A549 (cell line): ENCODE data around the gene SPRTN. TPM values are rescaled to one million over a fixed set of nuclear protein-coding genes. Genes with fewer than 3 reads are reported as not detected.

Experiments
- ATAC-seq, 2 experiments: fragments of 200-7000 bp in 1 of 2; fragments of >200 bp in 1 of 2; cut with Nextera tagmentation in 1 of 2; cut with Tn5 transposase in 1 of 2; 3 replicates each; pipeline versions ENCODE4 v1.8.0 to v1.9.1; 2018 to 2020; ENCODE audit warnings: mild to moderate bottlenecking in 1 of 2, moderate library complexity in 1 of 2
- CTCF ChIA-PET: fragments of 300-600 bp; sonication (Branson Sonifier 250); formaldehyde crosslinking; extraction: SDS; loops from one replicate; lab custom pipeline; 2021; ENCODE audit warnings: antibody characterized with exemption, inconsistent platforms; lab: Yijun Ruan, JAX
- POLR2A ChIA-PET: fragments of 350-600 bp; formaldehyde crosslinking; extraction: SDS; loops from one replicate; lab custom pipeline; 2021; ENCODE audit warnings: antibody characterized with exemption, inconsistent platforms; lab: Yijun Ruan, JAX
- DNase-seq, 2 experiments: peaks; one replicate each; pipeline versions ENCODE4 v3.0.0 to v3.0.0-alpha.2; 2011 to 2016; ENCODE audit warnings: low read depth in 1 of 2, low spot score in 1 of 2
- FAIRE-seq: peaks from 2 replicates; lab custom pipeline; 2011; peaks lifted over from hg19 to GRCh38; lab: Jason Lieb, UNC
- H3K27ac ChIP-seq, 2 experiments: fragments of >200 bp; sonication (Bioruptor Twin); formaldehyde crosslinking; 3 replicates each; pipeline ENCODE4 v1.5.1; 2016 to 2017
- H3K4me1 ChIP-seq: fragments of >200 bp; sonication (Bioruptor Twin); formaldehyde crosslinking; 3 replicates; pipeline ENCODE4 v1.6.1; 2016
- H3K4me2 ChIP-seq: fragments of >200 bp; sonication (Bioruptor Twin); formaldehyde crosslinking; 3 replicates; pipeline ENCODE4 v1.6.1; 2016
- H3K4me3 ChIP-seq: fragments of >200 bp; sonication (Bioruptor Twin); formaldehyde crosslinking; 3 replicates; pipeline ENCODE4 v1.5.1; 2016
- H3K9me3 ChIP-seq: fragments of >200 bp; sonication (Bioruptor Twin); formaldehyde crosslinking; 3 replicates; pipeline ENCODE4 v1.6.1; 2016
- ATOH8 ChIP-seq: fragments of 250-450 bp; sonication (Bioruptor Pico); IDR thresholded peaks from 2 replicates; pipeline ENCODE4 v1.5.0; 2020; ENCODE audit warnings: low read depth, mild to moderate bottlenecking, moderate library complexity
- BHLHE40 ChIP-seq: IDR thresholded peaks from 2 replicates; pipeline ENCODE4 v1.6.1; 2012; ENCODE audit warnings: low read depth, low read length, inconsistent platforms
- CBX2 ChIP-seq: fragments of 200-600 bp; sonication (generic); IDR thresholded peaks from 2 replicates; pipeline ENCODE4 v1.6.1; 2016; ENCODE audit warnings: low read depth, mild to moderate bottlenecking, borderline replicate concordance
- CTCF ChIP-seq: fragments of >200 bp; sonication (Bioruptor Twin); formaldehyde crosslinking; IDR thresholded peaks from 3 replicates; pipeline ENCODE4 v1.5.1; 2016
- EHMT2 ChIP-seq: fragments of 200-600 bp; sonication (generic); IDR thresholded peaks from 2 replicates; pipeline ENCODE4 v1.6.1; 2016; ENCODE audit warnings: antibody characterized with exemption, low read depth, mild to moderate bottlenecking, moderate library complexity
- EP300 ChIP-seq, 2 experiments: fragments of >200 bp; sonication (Bioruptor Twin); formaldehyde crosslinking; IDR thresholded peaks; 2 replicates in 1 of 2; 3 replicates in 1 of 2; pipeline ENCODE4 v1.6.1; 2016 to 2017
- GATA3 ChIP-seq: IDR thresholded peaks from 2 replicates; pipeline ENCODE4 v1.6.1; 2012; ENCODE audit warnings: borderline replicate concordance
- HDAC2 ChIP-seq: fragments of 200-600 bp; sonication (generic); IDR thresholded peaks from 2 replicates; pipeline ENCODE4 v1.6.1; 2016
- HES2 ChIP-seq: fragments of >200 bp; sonication (Bioruptor Twin); formaldehyde crosslinking; IDR thresholded peaks from 2 replicates; pipeline ENCODE4 v1.6.1; 2016
- HOXA7 ChIP-seq: fragments of 250-450 bp; sonication (Bioruptor Pico); IDR thresholded peaks from 2 replicates; pipeline ENCODE4 v1.5.0; 2020; ENCODE audit warnings: mild to moderate bottlenecking, moderate library complexity
- JUN ChIP-seq, 2 experiments: fragments of >200 bp; sonication (Bioruptor Twin); formaldehyde crosslinking; IDR thresholded peaks; 2 replicates in 1 of 2; 3 replicates in 1 of 2; pipeline ENCODE4 v1.6.1; 2016 to 2017
- KDM1A ChIP-seq: fragments of 200-600 bp; sonication (generic); IDR thresholded peaks from 2 replicates; pipeline ENCODE4 v1.6.1; 2016; ENCODE audit warnings: low read depth, mild to moderate bottlenecking
- MAZ ChIP-seq: fragments of 150-350 bp; IDR thresholded peaks from 2 replicates; pipeline ENCODE4 v1.6.1; 2014; ENCODE audit warnings: antibody characterized with exemption, low read depth, low read length, borderline replicate concordance
- NR3C1 ChIP-seq: fragments of >200 bp; sonication (Bioruptor Twin); formaldehyde crosslinking; IDR thresholded peaks from 3 replicates; pipeline ENCODE4 v1.6.1; 2017
- PBX3 ChIP-seq: IDR thresholded peaks from 2 replicates; pipeline ENCODE4 v1.6.1; 2012
- POLR2A ChIP-seq: IDR thresholded peaks from 2 replicates; pipeline ENCODE4 v1.6.1; 2012; ENCODE audit warnings: mild to moderate bottlenecking, low read length
- RARB ChIP-seq: fragments of 250-450 bp; sonication (Bioruptor Pico); IDR thresholded peaks from 2 replicates; pipeline ENCODE4 v1.8.0; 2021; ENCODE audit warnings: mild to moderate bottlenecking, moderate library complexity
- RCOR1 ChIP-seq: fragments of 150-350 bp; IDR thresholded peaks from 2 replicates; pipeline ENCODE4 v1.6.1; 2014; ENCODE audit warnings: antibody characterized with exemption, low read length, low read depth
- RFX5 ChIP-seq: fragments of 450-650 bp; IDR thresholded peaks from 2 replicates; pipeline ENCODE4 v1.7.1; 2014; ENCODE audit warnings: antibody characterized with exemption, mild to moderate bottlenecking, moderate library complexity
- SMC3 ChIP-seq: fragments of >200 bp; sonication (Bioruptor Twin); formaldehyde crosslinking; IDR thresholded peaks from 3 replicates; pipeline ENCODE4 v1.6.1; 2018; ENCODE audit warnings: inconsistent platforms
- ZC3H11A ChIP-seq: fragments of 450-650 bp; IDR thresholded peaks from 2 replicates; pipeline ENCODE4 v1.6.1; 2014; ENCODE audit warnings: antibody characterized with exemption, mild to moderate bottlenecking
- ZSCAN20 ChIP-seq: fragments of 250-450 bp; sonication (Bioruptor Pico); IDR thresholded peaks from 2 replicates; pipeline ENCODE4 v1.8.0; 2022; ENCODE audit warnings: mild to moderate bottlenecking, moderate library complexity
- WGBS: methylation state at CpG from one replicate; pipeline ENCODE4 v1.1.6; 2017; ENCODE audit errors: missing lambda C conversion rate; 5-methylcytosine and 5-hydroxymethylcytosine counted together
- polyA plus RNA-seq, 4 experiments: library from polyadenylated mRNA; depleted of rRNA in 3 of 4; stranded (reverse); fragments of >200 nt; fragmentation: RNase III in 1 of 4; extraction: RNeasy Plus Mini Kit Qiagen cat#74134 plus additional on column Dnase treatment in 1 of 4; gene quantifications; 2 replicates in 3 of 4; 3 replicates in 1 of 4; pipeline ENCODE4 v1.2.3, GENCODE V29; 2011 to 2017

Gene SPRTN
- polyA plus RNA-seq, 2 of the 4 experiments (the other 2 are of a cell fraction) = 14.0 to 21.0 TPM

DNA sequence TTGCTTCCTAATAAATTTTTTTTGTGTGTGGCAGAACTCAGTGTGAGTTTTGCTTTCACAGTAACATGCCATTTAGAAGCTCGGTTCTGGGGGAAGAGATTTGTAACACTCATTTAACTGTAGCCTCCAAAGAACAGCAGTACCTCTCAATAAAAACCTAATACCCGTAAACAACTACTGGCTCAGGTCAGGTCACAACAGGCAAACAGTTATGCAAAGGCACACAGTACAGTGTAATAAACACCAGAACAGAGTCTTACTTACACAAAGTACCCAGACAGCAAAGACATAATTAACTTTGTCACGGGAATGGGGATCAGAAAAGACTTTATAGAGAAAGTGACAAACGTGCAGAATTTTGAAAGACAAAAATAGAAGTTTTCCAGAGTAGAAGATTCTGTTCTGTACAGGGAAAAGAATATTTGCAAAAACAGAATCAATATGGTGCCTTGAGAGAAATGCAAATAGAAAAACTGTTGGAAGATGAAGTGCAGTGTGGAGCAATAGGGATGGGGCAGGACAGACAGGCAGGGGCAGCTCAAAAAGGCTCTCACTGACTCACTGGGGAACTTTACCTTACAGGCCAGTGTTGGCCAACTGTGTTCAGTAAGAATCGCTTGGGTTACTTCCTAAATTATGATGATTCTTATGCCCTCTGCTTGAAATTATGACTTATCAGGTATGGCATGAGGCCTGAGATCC, 45.2 kb downstream of the SPRTN start:
- TF ChIP-seq HDAC2 (no peak), POLR2A (no peak), ZSCAN20 (CRISPR knock-in tag) (no peak)
- Histone ChIP-seq H3K9me3 (no peaks in the 10 kb centered on the region), H3K4me1 (peaks cover 86% of the 10 kb centered on the region), H3K27ac (peak overlapping the region; percentile 11 to 30; a peak in 3 of 6 replicates), H3K4me2 (peak overlapping the region; percentile 46), H3K4me3 (no peak overlapping the region)
- POLR2A ChIA-PET = interaction anchor here (1.5 kb wide), 1 partner anchor 12 kb away, joined by 3 read pairs; no protein-coding TSS in a partner anchor
- 57% methylated on average over 5 of the region's 5 CpGs for WGBS
- CTCF ChIA-PET = interaction anchor here (0.6 kb wide), 1 partner anchor 11 kb away, joined by 4 read pairs; no protein-coding TSS in a partner anchor
- DNase-seq = no peak
- ATAC-seq = peak; percentile 54 to 62; a peak in 5 of 6 replicates
- FAIRE-seq = no peak

DNA sequence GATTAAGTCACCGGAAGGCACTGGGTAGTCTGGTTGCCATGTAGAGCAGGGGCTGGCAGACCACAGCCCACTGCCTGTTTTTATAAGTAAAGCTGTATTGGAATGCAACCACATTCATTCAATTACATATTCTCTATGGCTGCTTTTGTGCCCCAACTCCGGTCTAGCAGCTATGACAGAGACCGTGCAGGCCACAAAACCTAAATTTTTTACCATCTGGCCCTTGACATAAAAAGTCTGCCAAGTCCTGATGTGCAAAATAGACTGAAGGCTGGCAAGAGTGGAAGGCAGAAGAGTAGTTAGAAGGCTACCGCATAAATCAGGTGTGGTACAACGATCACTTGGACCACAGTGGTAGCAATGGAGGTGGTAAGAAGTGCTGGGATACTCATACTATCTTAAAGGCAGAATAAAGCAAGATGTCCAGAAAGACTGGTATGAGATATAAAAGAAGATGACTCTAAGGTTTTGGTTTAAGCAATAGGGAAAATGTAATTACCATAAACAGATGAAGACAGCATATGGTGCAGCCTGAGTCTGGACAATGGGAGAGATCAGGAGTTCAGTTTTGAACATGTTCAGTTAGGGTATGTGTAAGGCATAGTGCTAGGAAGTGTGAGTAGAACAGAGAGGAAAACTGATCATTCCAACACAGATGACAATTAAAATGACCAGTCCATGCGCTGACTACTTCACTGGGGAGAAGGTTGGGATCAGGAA, 46.8 kb downstream of the SPRTN start:
- ChIA-PET POLR2A (interaction anchor here (1.2 kb wide), 1 partner anchor 36 kb away, joined by 3 read pairs; no protein-coding TSS in a partner anchor), CTCF (interaction anchor here (2.3 to 2.5 kb wide), 2 partner anchors 23 to 28 kb away, joined by 7 to 8 read pairs; no protein-coding TSS in a partner anchor)
- Histone ChIP-seq H3K4me1 (peaks cover 91% of the 10 kb centered on the region), H3K4me2 (peak overlapping the region; percentile 46), H3K4me3 (no peak overlapping the region), H3K9me3 (no peaks in the 10 kb centered on the region), H3K27ac (peak overlapping the region in 1 of 2 experiments; percentile 65; a peak in 3 of 6 replicates)
- ATAC-seq (peak; percentile 33 to 43; a peak in 3 of 6 replicates), DNase-seq (no peak), FAIRE-seq (no peak)
- TF ChIP-seq MAZ = no peak
- no peak for TF ChIP-seq JUN (IDR thresholded peaks at IDR 0.05)
- TF ChIP-seq EP300 (IDR thresholded peaks at IDR 0.05) = no peak
- TF ChIP-seq BHLHE40 = no peak
- TF ChIP-seq NR3C1 = no peak
- no peak for TF ChIP-seq RARB (CRISPR knock-in tag)
- TF ChIP-seq CTCF = no peak
- TF ChIP-seq CBX2 = no peak
- TF ChIP-seq HES2 = no peak
- TF ChIP-seq PBX3 = no peak
- TF ChIP-seq KDM1A = no peak
- TF ChIP-seq HOXA7 (CRISPR knock-in tag) = no peak
- TF ChIP-seq RFX5 = no peak
- no peak for TF ChIP-seq EHMT2
- TF ChIP-seq ZC3H11A = no peak
- no peak for TF ChIP-seq RCOR1
- no peak for TF ChIP-seq ATOH8 (CRISPR knock-in tag)
- TF ChIP-seq SMC3 = no peak
- no peak for TF ChIP-seq GATA3
- 94% methylated on average over 6 of the region's 6 CpGs for WGBS
